ENCODE results near the gene DPYD. TPM values are rescaled to one million over a fixed set of nuclear protein-coding genes. Genes with fewer than 3 reads are reported as not detected.
"Not testable (repeated sequence)": the region's sequence is repeated elsewhere in the genome, so short reads cannot be mapped to it uniquely, and the experiment has no call there.

Gene DPYD
- total RNA-seq, 2 donors from 2014 or later, result 4.9 to 11.7 TPM

GRCh38 chr1:97350662-97351061, 570.2 kb downstream of the DPYD start:
- H3K27ac ChIP-seq, result no peak overlapping the region
- no peak for TF ChIP-seq CTCF (IDR thresholded peaks at IDR 0.05)
- intact Hi-C loops (cut with DNase I), result no loop called here
- H3K36me3 ChIP-seq, result no peaks in the 10 kb centered on the region
- no peak overlapping the region for H3K4me3 ChIP-seq
- H3K9ac ChIP-seq (ENCODE audit: low read depth in 2 of 2, low read length in 2 of 2), result no peak overlapping the region
- no peaks in the 10 kb centered on the region for H3K27me3 ChIP-seq
- no peaks in the 10 kb centered on the region for H3K9me3 ChIP-seq
- DNase-seq, result no peak
- no peaks in the 10 kb centered on the region for H3K4me1 ChIP-seq

GRCh38 chr1:97350241-97350640, 570.6 kb downstream of the DPYD start:
- H3K9ac ChIP-seq (ENCODE audit: low read depth in 2 of 2, low read length in 2 of 2), result no peak overlapping the region
- no peak overlapping the region for H3K4me3 ChIP-seq
- H3K27ac ChIP-seq, result no peak overlapping the region
- H3K36me3 ChIP-seq, result no peaks in the 10 kb centered on the region
- no peaks in the 10 kb centered on the region for H3K9me3 ChIP-seq
- no peak for TF ChIP-seq CTCF (IDR thresholded peaks at IDR 0.05)
- H3K27me3 ChIP-seq, result no peaks in the 10 kb centered on the region
- intact Hi-C loops (cut with DNase I), result no loop called here
- no peaks in the 10 kb centered on the region for H3K4me1 ChIP-seq
- DNase-seq, result no peak

GRCh38 chr1:97349794-97350193, 571.0 kb downstream of the DPYD start:
- intact Hi-C loops (cut with DNase I); H3K4me3 ChIP-seq; H3K27me3 ChIP-seq; H3K27ac ChIP-seq; H3K36me3 ChIP-seq; H3K4me1 ChIP-seq; DNase-seq; H3K9me3 ChIP-seq; H3K9ac ChIP-seq (ENCODE audit: low read depth in 2 of 2, low read length in 2 of 2): not testable (repeated sequence)

GRCh38 chr1:97348599-97349265, 572.1 kb downstream of the DPYD start:
- Histone ChIP-seq H3K27ac (no peak overlapping the region), H3K4me3 (no peak overlapping the region), H3K9me3 (no peaks in the 10 kb centered on the region), H3K27me3 (no peaks in the 10 kb centered on the region), H3K36me3 (no peaks in the 10 kb centered on the region), H3K9ac (ENCODE audit: low read depth in 2 of 2, low read length in 2 of 2) (no peak overlapping the region), H3K4me1 (no peaks in the 10 kb centered on the region)
- DNase-seq, result no peak
- no peak for TF ChIP-seq CTCF (IDR thresholded peaks at IDR 0.05)
- intact Hi-C loops (cut with DNase I), result no loop called here

GRCh38 chr1:97340951-97341350, 579.9 kb downstream of the DPYD start:
- no peak for TF ChIP-seq CTCF (IDR thresholded peaks at IDR 0.05)
- Histone ChIP-seq H3K4me1 (no peaks in the 10 kb centered on the region), H3K9ac (ENCODE audit: low read depth in 2 of 2, low read length in 2 of 2) (no peak overlapping the region), H3K27me3 (no peaks in the 10 kb centered on the region), H3K9me3 (no peaks in the 10 kb centered on the region), H3K27ac (no peak overlapping the region), H3K36me3 (no peaks in the 10 kb centered on the region), H3K4me3 (no peak overlapping the region)
- no peak for DNase-seq
- intact Hi-C loops (cut with DNase I), result no loop called here

- DNase-seq, result no peak
- H3K27me3 ChIP-seq, result no peaks in the 10 kb centered on the region
- no peak for TF ChIP-seq CTCF (IDR thresholded peaks at IDR 0.05)
- H3K4me1 ChIP-seq, result no peaks in the 10 kb centered on the region
- intact Hi-C loops (cut with DNase I), result no loop called here
- no peaks in the 10 kb centered on the region for H3K36me3 ChIP-seq
- H3K9ac ChIP-seq (ENCODE audit: low read depth in 2 of 2, low read length in 2 of 2), result no peak overlapping the region
- H3K4me3 ChIP-seq, result no peak overlapping the region
- H3K9me3 ChIP-seq, result no peaks in the 10 kb centered on the region
- H3K27ac ChIP-seq, result no peak overlapping the region
Observed at GRCh38 chr1:97338347-97338746, 582.5 kb downstream of the DPYD start.

Data from colonic mucosa (tissue), 4 donors.